Measurements from ENCODE around the gene TTC21A.

Gene TTC21A

GRCh38 chr3:39099242-39099641, 8.2 kb upstream of the TTC21A start:
- H3K27me3 ChIP-seq (ENCODE audit: insufficient read depth, low read length, poor library complexity) = no peaks in the 10 kb centered on the region
- no peak overlapping the region for H3K9ac ChIP-seq (ENCODE audit: low read depth, low read length)
- no peak overlapping the region for H3K27ac ChIP-seq (ENCODE audit: low read length)
- peaks cover 69% of the 10 kb centered on the region for H3K36me3 ChIP-seq (ENCODE audit: insufficient read depth, low read length)
- H3K4me3 ChIP-seq (ENCODE audit: low read depth in 1 of 2, low read length in 2 of 2) = no peak overlapping the region
- no peaks in the 10 kb centered on the region; the same call in 1 of the 2 replicates for H3K79me2 ChIP-seq (ENCODE audit: insufficient read depth, low read length)
- no peak overlapping the region for H2AFZ ChIP-seq (ENCODE audit: low read depth, low read length)
- H4K20me1 ChIP-seq (ENCODE audit: insufficient read depth, low read length) = peaks cover 36% of the 10 kb centered on the region
- H3K4me2 ChIP-seq (ENCODE audit: insufficient read depth, low read length) = no peak overlapping the region
- no peak for TF ChIP-seq CTCF (IDR thresholded peaks at IDR 0.05; ENCODE audit: borderline replicate concordance, extremely low read depth, low read length, poor library complexity, severe bottlenecking)
- no peak for TF ChIP-seq EZH2 (IDR thresholded peaks at IDR 0.05; ENCODE audit: borderline replicate concordance, low read depth, low read length, severe bottlenecking)
- no peaks in the 10 kb centered on the region for H3K9me3 ChIP-seq (ENCODE audit: insufficient read depth, low read length, severe bottlenecking)
- peaks cover 5% of the 10 kb centered on the region; the same call in 1 of the 2 replicates for H3K4me1 ChIP-seq (ENCODE audit: insufficient read depth, low read length)
- ATAC-seq (ENCODE audit: insufficient read depth, low read depth) = no peak
- DNase-seq = no peak

- no peak overlapping the region for H3K4me3 ChIP-seq (ENCODE audit: low read depth in 1 of 2, low read length in 2 of 2)
- peaks cover 42% of the 10 kb centered on the region for H4K20me1 ChIP-seq (ENCODE audit: insufficient read depth, low read length)
- no peaks in the 10 kb centered on the region for H3K9me3 ChIP-seq (ENCODE audit: insufficient read depth, low read length, severe bottlenecking)
- H3K36me3 ChIP-seq (ENCODE audit: insufficient read depth, low read length) = peaks cover 62% of the 10 kb centered on the region
- no peak overlapping the region for H3K27ac ChIP-seq (ENCODE audit: low read length)
- no peak overlapping the region for H2AFZ ChIP-seq (ENCODE audit: low read depth, low read length)
- no peak overlapping the region for H3K9ac ChIP-seq (ENCODE audit: low read depth, low read length)
- H3K4me1 ChIP-seq (ENCODE audit: insufficient read depth, low read length) = peaks cover 8% of the 10 kb centered on the region; the same call in 1 of the 2 replicates
- ATAC-seq (ENCODE audit: insufficient read depth, low read depth) = no peak
- no peak for DNase-seq
- no peaks in the 10 kb centered on the region for H3K27me3 ChIP-seq (ENCODE audit: insufficient read depth, low read length, poor library complexity)
- TF ChIP-seq EZH2 (IDR thresholded peaks at IDR 0.05; ENCODE audit: borderline replicate concordance, low read depth, low read length, severe bottlenecking) (no peak), CTCF (IDR thresholded peaks at IDR 0.05; ENCODE audit: borderline replicate concordance, extremely low read depth, low read length, poor library complexity, severe bottlenecking) (no peak)
- H3K4me2 ChIP-seq (ENCODE audit: insufficient read depth, low read length) = no peak overlapping the region
- peaks cover 2% of the 10 kb centered on the region for H3K79me2 ChIP-seq (ENCODE audit: insufficient read depth, low read length)
Measured at GRCh38 chr3:39099738-39100499, 7.6 kb upstream of the TTC21A start.

GRCh38 chr3:39100500-39100886, 7.0 kb upstream of the TTC21A start:
- H3K27ac ChIP-seq (ENCODE audit: low read length) = no peak overlapping the region

More at GRCh38 chr3:39100500-39100886, 7.0 kb upstream of the TTC21A start:
- Histone ChIP-seq H3K36me3 (ENCODE audit: insufficient read depth, low read length) (peaks cover 56% of the 10 kb centered on the region), H4K20me1 (ENCODE audit: insufficient read depth, low read length) (peaks cover 48% of the 10 kb centered on the region), H3K27me3 (ENCODE audit: insufficient read depth, low read length, poor library complexity) (no peaks in the 10 kb centered on the region), H3K4me2 (ENCODE audit: insufficient read depth, low read length) (no peak overlapping the region), H2AFZ (ENCODE audit: low read depth, low read length) (no peak overlapping the region), H3K9me3 (ENCODE audit: insufficient read depth, low read length, severe bottlenecking) (no peaks in the 10 kb centered on the region), H3K79me2 (ENCODE audit: insufficient read depth, low read length) (peaks cover 6% of the 10 kb centered on the region), H3K9ac (ENCODE audit: low read depth, low read length) (no peak overlapping the region), H3K4me3 (ENCODE audit: low read depth in 1 of 2, low read length in 2 of 2) (no peak overlapping the region), H3K4me1 (ENCODE audit: insufficient read depth, low read length) (peaks cover 13% of the 10 kb centered on the region)
- TF ChIP-seq CTCF (IDR thresholded peaks at IDR 0.05; ENCODE audit: borderline replicate concordance, extremely low read depth, low read length, poor library complexity, severe bottlenecking) = no peak
- no peak for TF ChIP-seq EZH2 (IDR thresholded peaks at IDR 0.05; ENCODE audit: borderline replicate concordance, low read depth, low read length, severe bottlenecking)
- ATAC-seq (ENCODE audit: insufficient read depth, low read depth) (no peak), DNase-seq (no peak)
